ENCODE results near the gene IL19.

DNA sequence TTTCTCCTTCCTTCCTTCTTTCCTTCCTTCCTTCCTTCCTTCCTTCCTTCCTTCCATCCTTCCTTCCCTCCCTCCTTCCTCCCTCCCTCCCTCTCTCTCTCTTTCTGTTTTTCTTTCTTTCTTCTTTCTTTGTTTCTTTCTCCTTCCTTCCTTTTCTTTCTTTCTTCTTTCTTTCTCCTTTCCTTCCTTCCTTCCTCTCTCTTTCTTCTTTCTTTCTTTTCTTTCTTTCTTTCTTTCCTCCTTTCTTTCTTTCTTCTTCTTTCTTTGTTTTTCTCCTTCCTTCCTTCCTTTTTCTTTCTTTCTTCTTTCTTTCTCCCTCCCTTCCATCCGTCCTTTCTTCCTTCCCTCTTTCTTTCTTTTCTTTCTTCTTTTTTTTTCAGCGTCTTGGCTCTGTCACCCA is 18.1 kb upstream of the IL19 start:
- TF ChIP-seq, protein P1, sequence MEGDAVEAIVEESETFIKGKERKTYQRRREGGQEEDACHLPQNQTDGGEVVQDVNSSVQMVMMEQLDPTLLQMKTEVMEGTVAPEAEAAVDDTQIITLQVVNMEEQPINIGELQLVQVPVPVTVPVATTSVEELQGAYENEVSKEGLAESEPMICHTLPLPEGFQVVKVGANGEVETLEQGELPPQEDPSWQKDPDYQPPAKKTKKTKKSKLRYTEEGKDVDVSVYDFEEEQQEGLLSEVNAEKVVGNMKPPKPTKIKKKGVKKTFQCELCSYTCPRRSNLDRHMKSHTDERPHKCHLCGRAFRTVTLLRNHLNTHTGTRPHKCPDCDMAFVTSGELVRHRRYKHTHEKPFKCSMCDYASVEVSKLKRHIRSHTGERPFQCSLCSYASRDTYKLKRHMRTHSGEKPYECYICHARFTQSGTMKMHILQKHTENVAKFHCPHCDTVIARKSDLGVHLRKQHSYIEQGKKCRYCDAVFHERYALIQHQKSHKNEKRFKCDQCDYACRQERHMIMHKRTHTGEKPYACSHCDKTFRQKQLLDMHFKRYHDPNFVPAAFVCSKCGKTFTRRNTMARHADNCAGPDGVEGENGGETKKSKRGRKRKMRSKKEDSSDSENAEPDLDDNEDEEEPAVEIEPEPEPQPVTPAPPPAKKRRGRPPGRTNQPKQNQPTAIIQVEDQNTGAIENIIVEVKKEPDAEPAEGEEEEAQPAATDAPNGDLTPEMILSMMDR (conservative IDR thresholded peaks at IDR 0.05; ENCODE audit: low read length): no peak
- no peak for TF ChIP-seq EZH2phosphoT487 (IDR thresholded peaks at IDR 0.05; ENCODE audit: borderline replicate concordance)

Data from Loucy (cell line).